CD14-positive monocyte (primary cell): ENCODE measurements around the gene RAB11FIP3. TPM values are rescaled to one million over a fixed set of nuclear protein-coding genes. Genes with fewer than 3 reads are reported as not detected.

Experiments used
- DNase-seq, 3 donors: peaks; one replicate each; pipeline ENCODE4 v3.0.0-alpha.2; 2011 to 2022
- H2AFZ ChIP-seq: 2 replicates; pipeline ENCODE4 v1.6.0; 2012; ENCODE audit warnings: mild to moderate bottlenecking, low read depth, low read length, inconsistent platforms; ENCODE audit not compliant: insufficient read depth, poor library complexity, severe bottlenecking
- H3K27ac ChIP-seq, 2 donors: 1 replicate in 1 of 2; 2 replicates in 1 of 2; pipeline ENCODE4 v1.5.1; 2012 to 2013; ENCODE audit warnings: low read length in 2 of 2, control low read depth in 1 of 2, inconsistent platforms in 1 of 2, low read depth in 1 of 2, mild to moderate bottlenecking in 1 of 2
- H3K27me3 ChIP-seq, 2 donors: one replicate each; pipeline versions ENCODE4 v1.6.0 to v1.6.1; 2011 to 2013; ENCODE audit warnings: low read length in 2 of 2; ENCODE audit not compliant: control insufficient read depth in 2 of 2, insufficient read depth in 2 of 2
- H3K36me3 ChIP-seq, 2 donors: replicated peaks in 1 of 2; 1 replicate in 1 of 2; 2 replicates in 1 of 2; pipeline versions ENCODE4 v1.5.1 to v1.6.1; 2012 to 2013; ENCODE audit warnings: low read length in 2 of 2, control low read depth in 1 of 2, inconsistent platforms in 1 of 2, mild to moderate bottlenecking in 1 of 2; ENCODE audit not compliant: insufficient read depth in 2 of 2, control insufficient read depth in 1 of 2
- H3K4me1 ChIP-seq, 2 donors: 1 replicate in 1 of 2; 2 replicates in 1 of 2; pipeline versions ENCODE4 v1.5.1 to v1.6.1; 2012 to 2013; ENCODE audit warnings: low read length in 2 of 2, control low read depth in 1 of 2, inconsistent platforms in 1 of 2, mild to moderate bottlenecking in 1 of 2, moderate library complexity in 1 of 2; ENCODE audit not compliant: insufficient read depth in 2 of 2, control insufficient read depth in 1 of 2
- H3K4me2 ChIP-seq: replicated peaks from 2 replicates; pipeline ENCODE3; 2012; ENCODE audit warnings: low read length, moderate library complexity, mild to moderate bottlenecking; ENCODE audit not compliant: poor library complexity, severe bottlenecking; ENCODE audit errors: extremely low read depth
- H3K4me3 ChIP-seq, 3 experiments: fragments of 200-600 bp in 1 of 3; sonication (generic) in 1 of 3; replicated peaks in 1 of 3; 1 replicate in 2 of 3; 2 replicates in 1 of 3; pipeline ENCODE4 v1.5.1; 2011 to 2013; ENCODE audit warnings: low read length in 3 of 3, mild to moderate bottlenecking in 3 of 3, control low read depth in 2 of 3, low read depth in 2 of 3, inconsistent platforms in 1 of 3, moderate library complexity in 1 of 3
- H3K79me2 ChIP-seq: 2 replicates; pipeline ENCODE4 v1.6.0; 2012; ENCODE audit warnings: mild to moderate bottlenecking, control low read depth, inconsistent platforms, low read length, moderate library complexity; ENCODE audit not compliant: insufficient read depth
- H3K9ac ChIP-seq: 2 replicates; pipeline ENCODE4 v1.6.0; 2017; ENCODE audit warnings: low read length, mild to moderate bottlenecking; ENCODE audit not compliant: insufficient read depth, poor library complexity, severe bottlenecking
- H3K9me3 ChIP-seq, 2 donors: replicated peaks in 1 of 2; 1 replicate in 1 of 2; 2 replicates in 1 of 2; pipeline versions ENCODE4 v1.5.1 to v1.6.1; 2012 to 2013; ENCODE audit warnings: low read length in 2 of 2, control low read depth in 1 of 2; ENCODE audit not compliant: control insufficient read depth in 1 of 2, insufficient read depth in 1 of 2
- H4K20me1 ChIP-seq: 2 replicates; pipeline ENCODE4 v1.6.0; 2012; ENCODE audit warnings: mild to moderate bottlenecking, low read length, control low read depth, moderate library complexity; ENCODE audit not compliant: insufficient read depth
- H3K27ac Mint-ChIP-seq, 7 donors: one replicate each; pipeline ENCODE4 v1.8.0; 2020; ENCODE audit warnings: mild to moderate bottlenecking in 7 of 7, mixed read lengths in 7 of 7, moderate library complexity in 6 of 7, inconsistent platforms in 2 of 7
- H3K27me3 Mint-ChIP-seq, 3 donors: one replicate each; pipeline ENCODE4 v1.8.0; 2021 to 2022; ENCODE audit warnings: low read depth in 3 of 3, mild to moderate bottlenecking in 3 of 3, mixed read lengths in 3 of 3, moderate library complexity in 3 of 3, inconsistent platforms in 1 of 3
- H3K36me3 Mint-ChIP-seq, 2 donors: one replicate each; pipeline ENCODE4 v1.8.0; 2020; ENCODE audit warnings: mixed read lengths in 2 of 2, inconsistent platforms in 1 of 2, mild to moderate bottlenecking in 1 of 2
- H3K4me1 Mint-ChIP-seq: one replicate; pipeline ENCODE4 v1.8.0; 2020; ENCODE audit warnings: mild to moderate bottlenecking, mixed read lengths
- H3K4me3 Mint-ChIP-seq, 2 donors: one replicate each; pipeline ENCODE4 v1.8.0; 2020; ENCODE audit warnings: mild to moderate bottlenecking in 2 of 2, mixed read lengths in 2 of 2, moderate library complexity in 1 of 2
- H3K9me3 Mint-ChIP-seq, 7 donors: one replicate each; pipeline ENCODE4 v1.8.0; 2020 to 2022; ENCODE audit warnings: mixed read lengths in 7 of 7, mild to moderate bottlenecking in 6 of 7, moderate library complexity in 6 of 7, inconsistent platforms in 2 of 7
- CTCF ChIP-seq: fragments of 200-600 bp; IDR thresholded peaks from one replicate; pipeline ENCODE4 v1.8.0; 2022; ENCODE audit warnings: antibody characterized with exemption, mild to moderate bottlenecking
- WGBS: methylation state at CpG from one replicate; pipeline ENCODE4 v1.1.5; 2013; ENCODE audit warnings: missing lambda C conversion rate; ENCODE audit not compliant: insufficient coverage; 5-methylcytosine and 5-hydroxymethylcytosine counted together
- intact Hi-C, 2 donors: fragments of 100-400 bp; cut with micrococcal nuclease; formaldehyde crosslinking; loops; one replicate each; pipeline versions ENCODE4 v1.15.0 to v1.15.1; 2023
- polyA plus RNA-seq, 3 donors: library from polyadenylated mRNA; depleted of rRNA in 1 of 3; unstranded in 2 of 3; stranded (reverse) in 1 of 3; fragments of 300-500 nt in 2 of 3; fragments of >200 nt in 1 of 3; fragmentation: Illumina TruSeq in 2 of 3; gene quantifications; 1 replicate in 2 of 3; 2 replicates in 1 of 3; pipeline ENCODE4 v1.2.3, GENCODE V29; 2012 to 2021

RAB11FIP3 gene
- polyA plus RNA-seq, 3 donors: 0.37 to 7.5 (median 0.49) TPM

GRCh38 chr16:560701-561412, 135.4 kb downstream of the RAB11FIP3 start:
- WGBS: 30% methylated on average over 27 of the region's 54 CpGs
- Histone ChIP-seq H3K4me1 (no peaks in the 10 kb centered on the region), H3K4me3 (no peak overlapping the region), H3K27ac (no peak overlapping the region), H3K9me3 (no peaks in the 10 kb centered on the region), H3K36me3 (no peaks in the 10 kb centered on the region), H4K20me1 (no peaks in the 10 kb centered on the region), H3K9ac (no peak overlapping the region), H2AFZ (no peak overlapping the region), H3K4me2 (no peak overlapping the region), H3K79me2 (no peaks in the 10 kb centered on the region), H3K27me3 (peaks cover 7 to 31% of the 10 kb centered on the region in 2 donors)
- no peak for TF ChIP-seq CTCF
- Mint-ChIP-seq H3K27ac (no peak overlapping the region), H3K4me1 (no peaks in the 10 kb centered on the region), H3K9me3 (peaks cover 0 to 3% (median 1%) of the 10 kb centered on the region in 7 donors), H3K27me3 (peaks cover 25 to 47% (median 45%) of the 10 kb centered on the region in 3 donors), H3K36me3 (no peaks in the 10 kb centered on the region), H3K4me3 (no peak overlapping the region)
- intact Hi-C loops: no loop called here
- no peak for DNase-seq

GRCh38 chr16:561413-561794, 136.0 kb downstream of the RAB11FIP3 start:
- no peak overlapping the region for H3K4me3 ChIP-seq
- intact Hi-C loops: no loop called here
- H3K9ac ChIP-seq: no peak overlapping the region
- H3K9me3 Mint-ChIP-seq: peaks cover 0 to 3% (median 1%) of the 10 kb centered on the region in 7 donors
- DNase-seq: no peak
- H3K4me1 ChIP-seq: peaks cover under 1 to 1% of the 10 kb centered on the region in 2 donors
- no peaks in the 10 kb centered on the region for H4K20me1 ChIP-seq
- H3K4me1 Mint-ChIP-seq: peaks cover 1% of the 10 kb centered on the region
- no peaks in the 10 kb centered on the region for H3K36me3 Mint-ChIP-seq
- peaks cover 7 to 31% of the 10 kb centered on the region in 2 donors for H3K27me3 ChIP-seq
- 82% methylated on average over 10 of the region's 15 CpGs for WGBS
- no peak overlapping the region for H3K27ac ChIP-seq
- H3K4me3 Mint-ChIP-seq: peak overlapping the region in 1 of 2 donors; percentile 62
- peaks cover 25 to 47% (median 45%) of the 10 kb centered on the region in 3 donors for H3K27me3 Mint-ChIP-seq
- no peaks in the 10 kb centered on the region for H3K79me2 ChIP-seq
- H3K9me3 ChIP-seq: no peaks in the 10 kb centered on the region
- no peak overlapping the region for H2AFZ ChIP-seq
- H3K4me2 ChIP-seq: no peak overlapping the region
- H3K27ac Mint-ChIP-seq: no peak overlapping the region
- no peaks in the 10 kb centered on the region for H3K36me3 ChIP-seq
- TF ChIP-seq CTCF: no peak
